WTC11 (cell line): Measurements from ENCODE around the gene FZR1. TPM values are rescaled to one million over a fixed set of nuclear protein-coding genes. Genes with fewer than 3 reads are reported as not detected.

ENCODE experiments used
- ATAC-seq: fragments of 200-7000 bp; cut with Tn5 transposase; 2 replicates; pipeline ENCODE4 v1.10.0; 2021; ENCODE audit warnings: mild to moderate bottlenecking, moderate library complexity
- CTCF ChIA-PET: fragments of 300-600 bp; sonication (Branson Sonifier 250); formaldehyde crosslinking; loops from one replicate; lab custom pipeline; 2021; ENCODE audit warnings: antibody characterized with exemption; lab: Charles Lee
- POLR2A ChIA-PET: fragments of 350-600 bp; sonication (Branson Sonifier 250); formaldehyde crosslinking; loops from one replicate; lab custom pipeline; 2021; ENCODE audit warnings: antibody characterized with exemption; lab: Charles Lee
- DNase-seq: peaks from one replicate; pipeline ENCODE4 v3.0.0; 2021; ENCODE audit warnings: low spot score
- H3K27ac Mint-ChIP-seq: 2 replicates; pipeline ENCODE4 v1.8.0; 2021; ENCODE audit warnings: mixed read lengths
- H3K27me3 Mint-ChIP-seq: 2 replicates; pipeline ENCODE4 v1.8.0; 2021; ENCODE audit warnings: low read depth, mild to moderate bottlenecking, moderate library complexity, mixed read lengths
- H3K36me3 Mint-ChIP-seq: 2 replicates; pipeline ENCODE4 v1.8.0; 2021; ENCODE audit warnings: mixed read lengths
- H3K4me1 Mint-ChIP-seq: 2 replicates; pipeline ENCODE4 v1.8.0; 2022; ENCODE audit warnings: mixed read lengths
- H3K4me3 Mint-ChIP-seq: 2 replicates; pipeline ENCODE4 v1.8.0; 2021; ENCODE audit warnings: mild to moderate bottlenecking, moderate library complexity, mixed read lengths
- H3K9me3 Mint-ChIP-seq: 2 replicates; pipeline ENCODE4 v1.8.0; 2021; ENCODE audit warnings: mixed read lengths
- AR ChIP-seq: fragments of 250-450 bp; sonication (Bioruptor Pico); IDR thresholded peaks from 2 replicates; pipeline ENCODE4 v1.9.0; 2021; ENCODE audit warnings: mild to moderate bottlenecking
- ATF3 ChIP-seq: sonication (generic); formaldehyde crosslinking; conservative IDR thresholded peaks from 2 replicates; pipeline ENCODE4 v1.8.1; 2022; ENCODE audit warnings: mild to moderate bottlenecking, missing genetic modification reagents
- CREM ChIP-seq: sonication (generic); formaldehyde crosslinking; IDR thresholded peaks from 2 replicates; pipeline ENCODE4 v1.8.1; 2022; ENCODE audit warnings: mild to moderate bottlenecking, missing genetic modification reagents, moderate library complexity
- E2F5 ChIP-seq: sonication (generic); formaldehyde crosslinking; IDR thresholded peaks from 2 replicates; pipeline ENCODE4 v1.8.1; 2022; ENCODE audit warnings: mild to moderate bottlenecking, moderate library complexity, missing genetic modification reagents
- FOXK1 ChIP-seq: sonication (generic); formaldehyde crosslinking; IDR thresholded peaks from 2 replicates; pipeline ENCODE4 v1.8.0; 2022; ENCODE audit warnings: mild to moderate bottlenecking, moderate library complexity, missing genetic modification reagents
- GABPB1 ChIP-seq: sonication (generic); formaldehyde crosslinking; IDR thresholded peaks from 2 replicates; pipeline ENCODE4 v1.8.1; 2023; ENCODE audit warnings: mild to moderate bottlenecking, missing genetic modification reagents
- GRHL2 ChIP-seq: fragments of 250-450 bp; sonication (Bioruptor Pico); IDR thresholded peaks from 2 replicates; pipeline ENCODE4 v1.8.0; 2022; ENCODE audit warnings: mild to moderate bottlenecking, moderate library complexity; ENCODE audit not compliant: insufficient replicate concordance, severe bottlenecking
- GTF2I ChIP-seq: fragments of 250-450 bp; sonication (Bioruptor Pico); conservative IDR thresholded peaks from 2 replicates; pipeline ENCODE4 v1.4.0; 2021; ENCODE audit warnings: mild to moderate bottlenecking
- IRF2 ChIP-seq: sonication (generic); formaldehyde crosslinking; IDR thresholded peaks from 2 replicates; pipeline ENCODE4 v1.8.0; 2022; ENCODE audit warnings: low read depth, missing genetic modification reagents, borderline replicate concordance
- KAT7 ChIP-seq: sonication (generic); formaldehyde crosslinking; IDR thresholded peaks from 2 replicates; pipeline ENCODE4 v1.8.1; 2023; ENCODE audit warnings: missing genetic modification reagents, mild to moderate bottlenecking, borderline replicate concordance
- MXD4 ChIP-seq: fragments of 250-450 bp; sonication (Bioruptor Pico); IDR thresholded peaks from 2 replicates; pipeline ENCODE4 v1.8.0; 2021; ENCODE audit warnings: mild to moderate bottlenecking, moderate library complexity, borderline replicate concordance
- MYBL2 ChIP-seq: sonication (generic); formaldehyde crosslinking; IDR thresholded peaks from 2 replicates; pipeline ENCODE4 v1.8.1; 2023; ENCODE audit warnings: mild to moderate bottlenecking, moderate library complexity, missing genetic modification reagents
- NFATC4 ChIP-seq: fragments of 250-450 bp; sonication (Bioruptor Pico); IDR thresholded peaks from 2 replicates; pipeline ENCODE4 v1.9.0; 2021; ENCODE audit warnings: mild to moderate bottlenecking
- NR3C1 ChIP-seq: sonication (generic); formaldehyde crosslinking; conservative IDR thresholded peaks from 2 replicates; pipeline ENCODE4 v1.8.1; 2023; ENCODE audit warnings: low read depth, mild to moderate bottlenecking, missing genetic modification reagents
- PREB ChIP-seq: sonication (generic); formaldehyde crosslinking; IDR thresholded peaks from 2 replicates; pipeline ENCODE4 v1.8.1; 2022; ENCODE audit warnings: mild to moderate bottlenecking, missing genetic modification reagents, moderate library complexity, borderline replicate concordance
- SMAD4 ChIP-seq: sonication (generic); formaldehyde crosslinking; IDR thresholded peaks from 2 replicates; pipeline ENCODE4 v1.8.0; 2022; ENCODE audit warnings: mild to moderate bottlenecking, missing genetic modification reagents
- TP53 ChIP-seq: sonication (generic); formaldehyde crosslinking; IDR thresholded peaks from 2 replicates; pipeline ENCODE4 v1.8.1; 2023; ENCODE audit warnings: mild to moderate bottlenecking, missing genetic modification reagents
- ZNF121 ChIP-seq: sonication (generic); formaldehyde crosslinking; IDR thresholded peaks from 2 replicates; pipeline ENCODE4 v1.8.0; 2023; ENCODE audit warnings: missing genetic modification reagents
- ZNF219 ChIP-seq: sonication (generic); formaldehyde crosslinking; IDR thresholded peaks from 2 replicates; pipeline ENCODE4 v1.8.0; 2023; ENCODE audit warnings: missing genetic modification reagents, mild to moderate bottlenecking, borderline replicate concordance
- ZNF232 ChIP-seq: sonication (generic); formaldehyde crosslinking; IDR thresholded peaks from 2 replicates; pipeline ENCODE4 v1.8.0; 2022; ENCODE audit warnings: mild to moderate bottlenecking, missing genetic modification reagents
- ZNF317 ChIP-seq: sonication (generic); formaldehyde crosslinking; IDR thresholded peaks from 2 replicates; pipeline ENCODE4 v1.8.1; 2023; ENCODE audit warnings: low read depth, mild to moderate bottlenecking, moderate library complexity, missing genetic modification reagents, borderline replicate concordance
- ZNF416 ChIP-seq: fragments of 250-450 bp; sonication (Bioruptor Pico); IDR thresholded peaks from 2 replicates; pipeline ENCODE4 v1.9.0; 2021; ENCODE audit warnings: mild to moderate bottlenecking, inconsistent platforms
- total RNA-seq: library from RNA; stranded (reverse); gene quantifications from 3 replicates; pipeline ENCODE4 v1.2.3, GENCODE V29; 2021

Gene FZR1
- total RNA-seq, 1 experiment from 2014 or later = 60.8 TPM

- no peak for TF ChIP-seq PREB (CRISPR knock-in tag)
- no peak for TF ChIP-seq ZNF121 (CRISPR knock-in tag)
- no peak for TF ChIP-seq NR3C1 (CRISPR knock-in tag)
- no peak for TF ChIP-seq IRF2 (CRISPR knock-in tag)
- TF ChIP-seq ZNF416 (CRISPR knock-in tag) = no peak
- TF ChIP-seq CREM = no peak
- TF ChIP-seq SMAD4 (CRISPR knock-in tag) = no peak
- TF ChIP-seq TP53 (CRISPR knock-in tag) = no peak
- TF ChIP-seq MXD4 (CRISPR knock-in tag) = no peak
- no peak for TF ChIP-seq FOXK1
- no peak for TF ChIP-seq ZNF219 (CRISPR knock-in tag)
- no peak for TF ChIP-seq GABPB1
Observed at GRCh38 chr19:3537101-3537437, 31.0 kb downstream of the FZR1 start (continued).

- H3K4me3 Mint-ChIP-seq = no peak overlapping the region
- ChIA-PET POLR2A (no interaction called here), CTCF (interaction anchor here (0.9 to 3.9 kb wide), 6 partner anchors 8 to 150 kb away, joined by 3 to 22 read pairs (median 6); no protein-coding TSS in a partner anchor)
- TF ChIP-seq NFATC4 = no peak
- TF ChIP-seq KAT7 (CRISPR knock-in tag) = no peak
- no peak for TF ChIP-seq MYBL2 (CRISPR knock-in tag)
- no peak for TF ChIP-seq ZNF232 (CRISPR knock-in tag)
- peak; percentile 86 for TF ChIP-seq GTF2I (CRISPR knock-in tag)
- TF ChIP-seq E2F5 (CRISPR knock-in tag) = no peak
- no peaks in the 10 kb centered on the region for H3K27me3 Mint-ChIP-seq
- peaks cover 27% of the 10 kb centered on the region for H3K36me3 Mint-ChIP-seq
- H3K9me3 Mint-ChIP-seq = peaks cover 4% of the 10 kb centered on the region
- peaks cover 9% of the 10 kb centered on the region for H3K4me1 Mint-ChIP-seq
- no peak for DNase-seq
- H3K27ac Mint-ChIP-seq = no peak overlapping the region; the same call in 1 of the 2 replicates
- ATAC-seq = no peak; the same call in 1 of the 2 replicates
Observed at GRCh38 chr19:3537438-3538240, 31.5 kb downstream of the FZR1 start.

- H3K27ac Mint-ChIP-seq = no peak overlapping the region
- H3K4me3 Mint-ChIP-seq = no peak overlapping the region
Observed at GRCh38 chr19:3538258-3538929, 32.3 kb downstream of the FZR1 start.

More at GRCh38 chr19:3538258-3538929, 32.3 kb downstream of the FZR1 start:
- DNase-seq (no peak), ATAC-seq (no peak)
- H3K27me3 Mint-ChIP-seq = no peaks in the 10 kb centered on the region
- H3K9me3 Mint-ChIP-seq = peaks cover 4% of the 10 kb centered on the region
- peaks cover 9% of the 10 kb centered on the region for H3K4me1 Mint-ChIP-seq
- POLR2A ChIA-PET = interaction anchor here (0.8 kb wide), 1 partner anchor 20 kb away, joined by 3 read pairs; no protein-coding TSS in a partner anchor
- CTCF ChIA-PET = interaction anchor here (0.9 to 3.9 kb wide), 8 partner anchors 7 to 149 kb away, joined by 3 to 22 read pairs (median 6); no protein-coding TSS in a partner anchor
- no peak for TF ChIP-seq ZNF317
- no peak for TF ChIP-seq ATF3 (CRISPR knock-in tag)
- TF ChIP-seq GRHL2 = no peak
- no peak for TF ChIP-seq AR (CRISPR knock-in tag)
- no peak for TF ChIP-seq KAT7 (CRISPR knock-in tag)
- H3K36me3 Mint-ChIP-seq = peaks cover 23% of the 10 kb centered on the region
